H1 (cell line): Measurements from ENCODE around the gene CIDEA.

Experiments
- EGR1 ChIP-seq: IDR thresholded peaks from 2 replicates; pipeline ENCODE4 v1.6.1; 2011; ENCODE audit warnings: low read depth, low read length, borderline replicate concordance
- POLR2AphosphoS5 ChIP-seq: IDR thresholded peaks from 2 replicates; pipeline ENCODE4 v1.6.1; 2011; ENCODE audit warnings: low read depth, low read length
- RFX5 ChIP-seq: IDR thresholded peaks from 2 replicates; pipeline ENCODE4 v1.6.1; 2011; ENCODE audit warnings: low read depth, low read length, improper control_type of control experiment, borderline replicate concordance
- TBP ChIP-seq: IDR thresholded peaks from 2 replicates; pipeline ENCODE4 v1.6.1; 2011; ENCODE audit warnings: low read depth, low read length, improper control_type of control experiment
- YY1 ChIP-seq: IDR thresholded peaks from 2 replicates; pipeline ENCODE4 v1.6.1; 2011; ENCODE audit warnings: low read depth, mild to moderate bottlenecking, low read length
- TF ChIP-seq, protein P1 (sequence below), 3 experiments: IDR thresholded peaks; 1 replicate in 2 of 3; 2 replicates in 1 of 3; pipeline versions ENCODE4 v1.5.1 to v1.6.1; 2011; ENCODE audit warnings: low read length in 3 of 3, mild to moderate bottlenecking in 3 of 3, inconsistent platforms in 2 of 3, low read depth in 1 of 3, moderate library complexity in 1 of 3; ENCODE audit not compliant: insufficient read depth in 1 of 3; ENCODE audit errors: control extremely low read depth in 1 of 3

DNA sequence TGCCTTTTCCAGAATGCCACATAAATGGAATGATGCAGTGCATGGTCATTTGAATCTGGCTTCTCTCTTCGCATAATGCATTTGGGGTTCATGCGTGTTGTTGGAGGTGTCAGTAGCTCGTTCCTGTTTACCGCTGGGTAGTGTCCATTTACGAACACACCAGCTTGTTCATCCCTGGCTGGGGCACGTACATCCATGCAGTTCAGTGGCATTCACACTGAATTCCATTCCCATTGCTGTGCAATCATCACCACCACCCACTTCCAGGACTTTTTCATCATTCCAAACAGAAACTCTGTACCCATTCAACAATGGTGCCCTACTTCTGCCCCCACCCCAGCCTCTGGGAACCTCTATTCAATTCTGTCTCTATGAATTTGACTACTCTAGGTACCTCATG is 14.7 kb upstream of the CIDEA start:
- TF ChIP-seq YY1 (no peak), RFX5 (no peak), EGR1 (no peak), POLR2AphosphoS5 (no peak), TBP (no peak)
- TF ChIP-seq, protein P1, sequence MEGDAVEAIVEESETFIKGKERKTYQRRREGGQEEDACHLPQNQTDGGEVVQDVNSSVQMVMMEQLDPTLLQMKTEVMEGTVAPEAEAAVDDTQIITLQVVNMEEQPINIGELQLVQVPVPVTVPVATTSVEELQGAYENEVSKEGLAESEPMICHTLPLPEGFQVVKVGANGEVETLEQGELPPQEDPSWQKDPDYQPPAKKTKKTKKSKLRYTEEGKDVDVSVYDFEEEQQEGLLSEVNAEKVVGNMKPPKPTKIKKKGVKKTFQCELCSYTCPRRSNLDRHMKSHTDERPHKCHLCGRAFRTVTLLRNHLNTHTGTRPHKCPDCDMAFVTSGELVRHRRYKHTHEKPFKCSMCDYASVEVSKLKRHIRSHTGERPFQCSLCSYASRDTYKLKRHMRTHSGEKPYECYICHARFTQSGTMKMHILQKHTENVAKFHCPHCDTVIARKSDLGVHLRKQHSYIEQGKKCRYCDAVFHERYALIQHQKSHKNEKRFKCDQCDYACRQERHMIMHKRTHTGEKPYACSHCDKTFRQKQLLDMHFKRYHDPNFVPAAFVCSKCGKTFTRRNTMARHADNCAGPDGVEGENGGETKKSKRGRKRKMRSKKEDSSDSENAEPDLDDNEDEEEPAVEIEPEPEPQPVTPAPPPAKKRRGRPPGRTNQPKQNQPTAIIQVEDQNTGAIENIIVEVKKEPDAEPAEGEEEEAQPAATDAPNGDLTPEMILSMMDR (IDR thresholded peaks at IDR 0.05; ENCODE audit: control extremely low read depth in 1 of 3, insufficient read depth in 1 of 3, low read depth in 1 of 3, low read length in 3 of 3): no peak
